Measurements from ENCODE around the gene IGF1R. TPM values are rescaled to one million over a fixed set of nuclear protein-coding genes. Genes with fewer than 3 reads are reported as not detected.

The IGF1R gene
- total RNA-seq, 1 donor from 2014 or later = 29.2 TPM

DNA sequence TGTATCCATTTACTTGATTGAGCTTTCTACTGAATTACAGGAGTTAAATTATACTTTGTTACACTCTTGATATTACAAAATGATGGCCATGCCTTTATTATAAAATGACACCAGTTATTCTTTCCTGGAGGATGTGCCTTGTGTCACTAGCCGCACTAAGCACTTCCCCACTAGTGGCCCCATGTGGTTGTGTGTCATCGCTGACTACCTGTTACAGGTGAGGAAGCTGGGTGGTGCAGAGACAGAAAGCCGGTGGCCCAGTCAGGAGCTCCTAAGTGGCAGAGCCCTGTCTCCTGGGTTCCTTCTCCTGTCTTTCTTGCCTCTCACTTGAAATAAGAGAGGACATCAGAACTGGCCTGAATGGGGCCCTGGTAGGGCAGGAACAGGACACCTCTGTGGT lies 96.8 kb downstream of the IGF1R start:
- DNase-seq (ENCODE audit: low spot score) = no peak

DNA sequence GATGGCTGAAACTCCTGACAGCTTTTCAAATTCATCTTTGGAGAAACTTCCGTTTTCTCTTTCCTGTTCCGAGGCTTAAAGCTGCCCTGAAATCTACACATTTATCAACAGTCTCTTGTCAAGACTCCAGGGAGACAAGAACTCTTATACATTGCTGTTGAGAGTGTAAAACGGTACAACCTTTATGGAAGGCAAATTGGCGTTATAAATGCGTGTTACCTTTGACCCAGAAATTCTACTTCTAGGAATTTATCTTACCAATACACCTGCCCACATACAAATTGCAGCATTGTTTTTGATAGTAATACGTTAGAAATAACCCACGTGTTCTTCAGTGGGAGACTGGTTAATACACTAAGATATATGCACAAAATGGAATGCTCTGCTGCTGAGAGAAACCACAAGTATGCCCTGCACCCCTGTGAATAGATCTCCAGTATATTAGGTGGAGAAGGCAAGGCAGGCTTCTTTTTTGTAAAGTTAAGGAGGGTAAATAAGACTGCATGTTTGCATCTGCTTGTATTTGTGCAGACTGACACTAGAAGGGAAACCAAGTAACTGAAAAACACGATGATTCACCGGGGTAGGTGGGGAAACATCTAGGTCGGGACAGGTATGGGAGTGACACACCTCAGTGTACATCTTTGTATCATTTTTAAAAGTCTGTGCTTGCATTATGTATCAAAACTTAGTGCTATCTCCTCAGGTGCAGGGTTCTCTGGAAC lies 97.5 kb downstream of the IGF1R start:
- DNase-seq (ENCODE audit: low spot score) = no peak

DNA sequence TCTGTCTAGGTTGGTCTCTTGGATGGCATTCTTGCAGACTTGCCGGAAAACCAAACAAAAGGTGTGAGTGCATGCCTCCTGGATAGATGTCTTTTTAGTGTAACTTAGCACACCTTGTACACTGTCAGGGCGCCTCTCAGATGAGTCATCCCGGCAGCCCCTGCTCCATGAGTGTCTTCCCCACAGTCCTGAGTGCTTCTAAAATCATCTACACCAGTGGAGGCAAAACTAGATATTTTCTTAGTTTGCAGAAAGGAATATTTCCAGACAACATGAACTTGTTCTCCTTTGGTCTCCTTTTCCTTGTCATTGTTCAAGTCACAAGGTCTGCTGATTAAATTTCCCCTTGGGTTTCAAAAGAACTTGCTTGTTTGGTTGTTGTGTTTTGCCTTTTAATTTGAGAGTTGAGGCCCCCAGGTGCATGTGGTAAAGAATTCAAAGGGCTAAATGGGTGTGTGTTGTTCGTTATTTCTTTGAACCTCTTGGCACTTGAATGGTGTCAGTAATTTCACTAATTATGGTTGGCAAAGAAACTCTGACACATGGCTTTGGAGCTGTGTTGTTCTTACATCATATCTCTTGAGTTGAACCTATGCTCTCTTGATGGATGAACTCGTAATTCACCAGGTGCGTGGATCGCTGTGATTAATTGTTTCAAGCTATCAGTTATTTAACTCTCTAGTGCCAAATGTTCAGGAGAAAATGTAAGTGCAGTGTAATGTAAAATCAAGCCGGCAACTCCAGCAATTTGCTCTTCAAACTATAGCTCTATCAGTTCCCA lies 98.2 kb downstream of the IGF1R start:
- DNase-seq (ENCODE audit: low spot score) = no peak

DNA sequence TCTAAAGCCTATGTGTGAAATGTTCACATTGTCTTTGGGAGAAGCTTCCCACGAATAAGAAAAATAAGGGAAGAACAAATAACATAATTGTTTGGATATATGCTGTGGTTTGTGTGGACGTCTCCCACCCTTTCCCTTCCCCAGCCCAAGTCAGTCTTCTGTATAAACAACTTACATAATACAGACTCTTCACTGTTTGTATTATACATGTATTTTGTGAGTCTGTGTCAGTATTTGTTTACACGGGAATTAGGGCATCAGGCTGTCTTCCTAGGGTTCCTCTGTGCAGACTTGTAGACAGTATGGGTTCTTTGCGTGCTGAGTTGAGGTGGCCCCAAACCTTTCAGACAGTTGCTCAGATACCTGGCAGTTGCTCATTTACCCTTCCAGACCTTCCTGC lies 103.4 kb downstream of the IGF1R start:
- DNase-seq (ENCODE audit: low spot score) = no peak

DNA sequence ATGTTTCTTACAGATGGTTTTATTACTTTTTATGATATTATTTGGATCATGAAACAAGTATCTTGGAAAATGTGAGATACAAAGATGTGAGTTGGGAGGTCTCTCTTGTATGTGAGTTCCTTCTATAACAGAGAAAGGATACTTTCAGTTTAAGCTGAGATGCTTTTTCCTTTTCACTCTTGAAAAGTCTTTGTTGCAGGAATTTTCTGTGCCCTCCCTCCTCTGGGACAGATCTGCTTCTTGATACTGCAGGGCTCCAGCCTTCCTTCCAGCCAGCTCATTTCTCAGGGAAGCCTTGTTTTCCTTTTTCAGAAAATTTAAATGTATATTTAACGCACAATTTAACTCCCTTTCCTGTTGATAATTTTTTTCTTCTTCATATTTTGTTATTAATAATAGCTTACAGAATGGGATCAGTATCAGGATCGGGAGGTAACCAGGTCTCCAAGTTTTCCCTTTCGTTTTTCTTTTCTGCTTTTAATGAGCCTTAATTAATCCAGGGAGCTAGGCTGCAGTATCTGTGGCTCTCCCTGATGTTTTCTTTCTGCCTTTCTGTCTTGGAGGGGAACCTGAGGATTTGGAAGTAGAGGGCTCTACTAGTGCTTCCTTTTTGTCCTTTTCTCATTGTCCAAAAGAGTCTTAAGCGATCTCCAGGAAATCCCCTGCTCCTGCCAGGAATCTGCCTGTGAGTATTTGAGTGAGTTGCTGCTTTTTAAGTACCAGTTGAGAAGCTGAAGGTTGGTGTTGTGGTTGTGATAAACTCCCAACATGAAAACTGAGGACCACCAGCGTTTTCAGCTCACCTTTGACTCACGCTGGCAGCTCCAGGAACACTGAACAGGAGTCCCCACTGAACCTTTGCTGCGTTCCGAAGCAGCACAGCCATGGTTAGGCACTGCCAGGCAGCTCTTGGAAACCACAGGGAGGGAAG lies 105.7 kb downstream of the IGF1R start:
- DNase-seq (ENCODE audit: low spot score) = no peak

DNA sequence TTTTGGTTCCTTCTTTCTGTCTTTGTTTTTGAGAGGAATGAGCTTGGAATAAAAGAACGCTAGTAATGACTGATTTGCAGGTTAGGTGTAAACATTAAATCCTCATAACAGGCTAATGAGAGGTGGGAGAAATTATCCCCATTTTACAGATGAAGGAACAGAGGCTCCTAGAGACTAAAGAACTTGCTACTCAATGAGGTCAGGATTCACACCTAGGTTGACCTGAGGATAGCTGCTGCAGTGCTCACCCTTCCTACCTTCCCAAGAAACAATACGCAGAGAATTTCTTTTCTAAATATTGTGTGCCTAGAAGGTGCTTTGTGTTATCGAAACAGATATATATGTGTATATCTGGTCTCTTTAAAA lies 106.3 kb downstream of the IGF1R start:
- no peak for DNase-seq (ENCODE audit: low spot score)

DNA sequence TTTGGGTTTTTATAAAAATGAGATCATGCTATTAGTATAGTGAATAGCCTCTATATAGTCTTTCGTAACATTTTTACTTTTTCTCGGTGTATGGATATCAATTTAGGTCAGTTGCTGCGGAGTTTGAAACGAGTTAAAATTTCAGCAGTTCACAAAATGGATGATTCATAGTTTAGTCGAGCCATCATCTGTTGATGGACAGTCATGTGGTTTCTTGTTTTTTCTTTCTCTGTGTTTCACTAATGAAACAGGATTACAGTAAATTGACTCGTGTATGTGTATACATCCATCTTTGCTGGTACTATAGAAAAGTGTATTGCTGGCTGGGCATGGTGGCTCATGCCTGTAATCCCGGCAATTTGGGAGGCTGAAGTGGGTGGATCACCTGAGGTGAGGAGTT lies 106.8 kb downstream of the IGF1R start:
- no peak for DNase-seq (ENCODE audit: low spot score)

DNA sequence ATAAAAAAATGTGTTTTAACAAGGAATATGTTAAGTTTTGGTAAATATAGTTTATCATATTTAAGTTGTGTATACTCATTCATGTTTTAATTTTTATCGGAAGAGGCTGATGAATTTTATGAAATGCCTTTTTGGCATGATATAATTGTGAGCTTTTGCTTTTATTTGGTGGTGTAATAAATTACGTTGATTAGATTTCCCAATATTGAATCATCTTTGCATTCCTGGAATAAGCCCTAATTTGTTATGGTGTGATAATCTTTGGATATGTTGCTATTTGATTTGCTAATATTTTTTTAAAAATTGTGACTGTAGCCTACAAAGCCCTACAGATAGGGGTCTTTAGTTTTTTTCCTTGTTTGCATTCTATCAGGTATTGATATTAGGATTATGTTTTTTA lies 107.4 kb downstream of the IGF1R start:
- no peak for DNase-seq (ENCODE audit: low spot score)

DNA sequence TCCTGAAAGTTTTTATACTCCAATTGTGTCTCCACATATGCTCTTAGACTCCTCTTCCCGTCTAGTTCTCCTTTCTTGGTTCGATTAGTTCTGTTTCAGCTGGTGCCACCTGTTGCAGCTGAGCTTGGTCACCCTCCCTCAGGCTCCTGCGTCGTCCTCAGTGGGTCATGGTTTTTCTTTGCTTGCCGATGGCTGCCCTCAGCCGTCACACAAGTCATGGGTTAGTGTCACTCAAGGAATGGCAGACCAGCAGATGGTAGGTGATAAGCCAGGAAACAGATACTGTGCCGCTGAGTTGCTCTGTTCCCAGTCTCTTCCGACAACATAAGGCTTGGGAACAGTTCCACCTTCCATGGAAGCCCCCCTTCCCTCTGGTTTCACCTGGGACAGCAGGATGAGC lies 109.9 kb downstream of the IGF1R start:
- no peak for DNase-seq (ENCODE audit: low spot score)

DNA sequence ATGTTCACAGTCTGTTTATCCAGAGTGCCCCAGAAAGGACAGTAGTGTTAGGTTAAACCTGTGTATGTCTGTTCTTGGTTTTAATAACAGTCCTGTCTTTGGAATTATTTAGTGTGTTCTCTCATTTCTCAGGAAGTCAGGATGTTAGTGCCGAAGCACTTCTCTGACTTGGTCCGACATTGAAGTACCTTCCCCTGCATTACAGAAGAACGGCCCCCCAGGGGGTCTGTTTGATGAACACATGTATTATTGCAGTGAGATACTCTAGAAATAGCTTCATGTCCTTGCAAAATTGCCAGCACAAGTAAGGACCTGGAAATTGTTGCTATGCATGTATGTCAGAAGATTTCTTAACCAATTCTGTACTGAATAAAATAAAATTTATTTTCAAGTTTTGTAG lies 110.9 kb downstream of the IGF1R start:
- DNase-seq (ENCODE audit: low spot score) = no peak

DNA sequence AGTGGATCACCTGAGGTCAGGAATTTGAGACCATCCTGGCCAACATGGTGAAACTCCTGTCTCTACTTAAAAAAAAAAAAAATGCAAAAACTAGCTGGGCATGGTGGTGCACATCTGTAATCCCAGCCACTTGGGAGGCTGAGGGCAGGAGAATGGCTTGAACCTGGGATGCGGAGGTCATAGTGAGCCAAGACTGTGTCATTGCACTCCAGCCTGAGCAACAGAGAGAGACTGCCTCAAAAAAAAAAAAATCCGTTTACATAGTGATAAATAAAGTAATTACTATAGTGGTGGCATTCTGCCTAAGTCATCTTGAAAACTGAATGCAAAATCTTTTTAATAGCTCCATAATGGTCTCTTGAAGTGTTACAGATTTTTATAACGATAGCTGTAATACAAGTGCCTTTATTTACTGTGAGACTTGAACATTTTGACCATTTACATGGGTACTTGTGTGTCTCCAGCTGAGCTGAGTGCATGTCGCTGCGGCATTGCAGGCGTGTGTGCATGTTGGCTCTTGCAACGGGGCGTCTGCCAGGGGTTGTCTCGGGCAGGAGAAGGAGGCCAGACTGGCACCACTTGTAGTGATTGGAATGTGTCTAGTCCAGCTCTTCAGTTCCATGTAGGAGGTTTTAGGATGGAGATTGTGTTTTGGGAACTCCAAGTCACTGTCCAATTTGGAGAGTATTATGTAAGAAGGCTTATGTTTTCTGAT lies 111.9 kb downstream of the IGF1R start:
- no peak for DNase-seq (ENCODE audit: low spot score)

DNA sequence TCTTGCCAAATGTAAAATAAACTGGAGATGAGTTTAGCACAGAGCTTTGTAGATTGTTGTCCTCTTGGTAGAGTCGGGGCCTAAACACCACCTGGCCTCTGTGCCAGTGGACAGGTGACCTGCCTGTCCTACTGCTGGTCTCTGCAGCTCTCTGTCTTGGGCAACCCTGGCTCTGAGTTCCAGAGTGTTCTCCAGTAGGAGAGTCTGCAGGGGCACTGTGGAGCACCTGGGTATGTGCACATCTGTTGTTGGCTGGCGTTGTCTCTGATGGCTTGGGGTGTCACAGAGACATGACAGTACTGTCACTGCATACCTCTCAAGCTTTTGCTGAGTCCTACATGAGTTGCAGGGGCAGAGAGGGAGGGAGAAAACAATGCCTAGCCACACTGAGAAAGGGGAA lies 112.6 kb downstream of the IGF1R start:
- DNase-seq (ENCODE audit: low spot score) = no peak

DNA sequence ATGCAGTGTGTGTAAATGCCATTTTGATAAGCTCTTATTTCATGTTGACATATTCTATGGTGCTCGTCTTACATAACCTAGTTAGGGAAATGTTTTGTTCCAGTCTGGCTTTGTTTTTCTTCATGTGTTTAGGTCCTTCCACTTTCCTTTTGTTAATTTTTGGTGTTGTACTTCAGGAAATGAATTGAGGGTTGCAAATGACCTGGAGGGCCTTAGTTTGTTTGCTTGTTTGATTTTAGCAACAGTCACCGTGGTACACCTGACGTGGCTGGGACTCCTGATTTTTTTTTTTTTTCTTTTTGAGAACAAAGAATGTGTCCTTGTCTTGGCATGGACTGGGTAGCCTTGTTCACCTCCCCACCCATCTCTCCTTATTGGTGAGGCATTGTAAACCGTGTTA lies 114.8 kb downstream of the IGF1R start:
- DNase-seq (ENCODE audit: low spot score) = no peak

DNA sequence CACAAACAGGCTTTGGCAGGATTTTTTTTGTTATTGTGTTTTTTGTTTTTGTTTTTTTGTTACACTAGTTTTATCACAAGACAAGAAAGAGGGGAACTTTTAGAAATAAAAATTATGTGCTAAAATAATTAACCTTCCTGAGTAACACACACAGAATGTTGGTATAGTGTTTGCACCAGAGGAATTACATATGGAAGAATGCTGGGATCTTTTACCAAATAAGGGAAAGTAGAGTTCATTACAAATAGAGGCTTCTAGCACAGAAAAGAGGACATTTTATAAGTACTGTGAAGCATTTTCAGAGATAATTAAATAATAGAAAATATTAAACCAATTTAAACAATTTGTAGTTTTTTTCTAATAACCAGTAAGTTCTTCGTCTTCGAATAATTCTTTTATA lies 116.0 kb downstream of the IGF1R start:
- no peak for DNase-seq (ENCODE audit: low spot score)

DNA sequence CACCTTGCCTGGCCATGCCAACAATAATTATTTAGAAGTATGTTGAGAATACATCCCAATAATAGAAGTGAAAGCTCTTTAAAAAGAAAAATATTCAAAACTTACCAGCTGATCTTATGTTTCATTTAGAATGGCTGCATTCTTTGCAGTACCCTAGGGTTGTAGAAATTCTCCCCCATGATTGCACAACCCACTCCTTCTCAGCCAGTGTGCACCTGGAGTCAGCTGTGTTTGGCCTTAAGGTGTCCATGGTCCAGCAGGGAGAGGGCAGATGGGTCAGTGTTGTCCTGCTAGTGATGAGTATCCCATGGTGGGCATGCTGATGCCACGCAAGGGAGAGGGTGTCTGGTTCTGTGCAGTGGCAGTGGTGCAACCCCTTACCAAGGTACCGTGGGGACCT lies 117.3 kb downstream of the IGF1R start:
- no peak for DNase-seq (ENCODE audit: low spot score)

DNA sequence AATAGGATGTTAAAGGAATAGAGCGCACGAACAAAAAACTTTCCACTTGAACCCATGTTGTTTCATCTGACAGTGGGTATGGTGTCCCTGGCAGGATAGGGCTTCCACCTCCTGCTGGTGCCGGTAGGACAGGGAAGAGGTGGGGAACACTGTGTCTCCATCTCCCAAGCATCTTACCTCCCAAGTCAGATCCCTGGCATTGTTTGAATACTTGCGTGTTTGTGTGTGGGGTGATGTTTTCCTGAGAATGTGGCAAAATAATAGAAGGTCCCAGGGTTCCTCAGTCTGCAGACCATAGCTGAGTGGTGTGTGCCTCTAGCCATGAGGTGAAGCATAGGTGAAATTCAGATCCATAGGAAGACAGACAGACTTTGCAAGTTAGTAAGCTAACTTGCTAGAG lies 119.4 kb downstream of the IGF1R start:
- no peak for DNase-seq (ENCODE audit: low spot score)

DNA sequence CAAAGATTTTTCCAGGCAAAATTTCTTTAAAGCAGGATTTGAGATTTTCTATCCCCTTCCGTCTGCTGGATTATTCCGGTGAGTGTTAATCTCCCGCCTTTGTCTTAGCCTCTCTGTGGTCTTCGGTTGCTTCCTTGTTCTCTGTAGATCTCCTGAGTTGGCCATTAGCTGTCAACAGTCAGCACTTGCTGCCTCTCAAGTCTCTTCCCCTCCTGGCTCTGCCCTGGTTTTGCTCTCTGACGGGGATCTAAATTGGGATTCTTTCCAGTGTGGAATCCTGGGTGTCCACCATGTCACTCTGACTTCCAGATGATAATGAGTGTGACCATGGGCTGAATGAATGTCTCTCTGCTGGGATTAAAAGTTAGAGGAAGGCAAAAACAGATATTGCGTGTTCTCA lies 121.5 kb downstream of the IGF1R start:
- no peak for DNase-seq (ENCODE audit: low spot score)

DNA sequence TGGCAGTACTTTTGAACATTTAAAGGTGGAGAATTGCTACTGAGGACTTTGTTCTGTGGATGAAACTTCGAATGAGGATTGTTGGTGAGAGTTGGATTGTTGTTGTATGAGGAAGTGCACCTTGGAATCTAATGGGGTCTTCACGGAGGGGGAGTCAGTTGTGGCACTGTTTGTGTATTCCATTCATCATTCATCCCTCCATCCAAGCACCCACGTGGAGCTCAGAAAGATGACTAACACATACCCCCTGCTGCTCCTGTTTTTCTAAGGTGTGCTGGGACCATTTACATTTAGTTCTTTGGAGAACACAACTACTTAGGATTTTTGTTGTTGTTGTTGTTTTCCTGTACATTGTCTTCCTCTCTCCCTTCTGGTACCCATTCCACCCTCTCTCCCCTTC lies 122.6 kb downstream of the IGF1R start:
- DNase-seq (ENCODE audit: low spot score) = no peak

DNA sequence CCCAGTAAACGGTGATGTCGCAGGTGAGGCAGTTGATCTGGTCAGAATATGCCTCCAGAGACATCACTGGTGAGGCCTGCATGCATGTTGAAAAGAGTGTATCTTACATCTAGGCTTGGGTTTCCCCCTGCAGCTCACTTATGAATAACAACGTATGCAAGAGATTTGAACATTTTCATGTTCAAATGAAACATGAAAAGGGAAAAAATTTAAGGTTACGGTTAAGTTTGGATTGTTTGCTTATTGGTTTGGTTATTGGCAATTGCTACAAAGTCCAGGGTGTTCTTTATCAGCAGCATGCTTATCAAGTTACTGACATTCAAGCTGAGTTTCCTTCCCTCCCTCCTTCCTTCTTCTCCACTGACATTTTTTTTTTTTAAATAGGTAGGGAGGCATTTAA lies 123.2 kb downstream of the IGF1R start:
- DNase-seq (ENCODE audit: low spot score) = no peak

DNA sequence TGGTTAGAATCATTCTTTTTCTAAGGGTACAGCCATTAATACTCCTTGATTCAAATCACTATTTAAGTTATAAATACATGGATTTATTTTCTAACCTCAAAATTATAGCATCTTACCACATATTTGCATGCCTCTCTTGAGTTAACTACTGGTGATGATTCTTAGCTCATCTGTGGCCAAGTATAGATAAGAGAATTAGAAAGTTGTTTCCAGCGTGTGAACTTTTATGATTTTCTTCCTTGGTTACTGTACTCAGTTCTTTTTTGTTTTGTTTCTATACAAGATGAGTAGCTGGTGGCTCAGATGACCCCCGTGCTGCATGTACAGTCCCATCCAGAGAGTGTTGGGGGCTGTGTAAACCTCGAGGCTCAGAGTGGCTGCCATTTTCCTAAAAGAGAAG lies 124.6 kb downstream of the IGF1R start:
- DNase-seq (ENCODE audit: low spot score) = no peak

DNA sequence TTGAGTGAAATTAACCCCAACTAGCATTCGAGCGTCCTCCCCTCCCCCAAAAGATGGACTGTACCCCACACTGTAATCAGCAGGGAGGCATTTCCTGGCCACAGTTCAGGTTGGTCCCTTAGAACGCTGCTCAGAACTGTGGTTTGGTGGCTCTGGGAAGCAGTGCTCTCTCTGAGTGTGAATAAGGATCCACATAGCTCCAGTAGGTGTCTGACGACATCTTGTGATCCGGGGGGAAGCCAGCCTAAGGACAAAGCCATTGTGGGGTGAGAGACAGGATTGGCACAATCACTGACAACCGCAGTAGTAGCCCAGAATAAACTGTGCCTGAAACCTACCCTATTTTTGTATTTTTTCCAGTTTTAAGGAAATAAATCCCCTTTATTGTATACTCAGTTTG lies 125.3 kb downstream of the IGF1R start:
- DNase-seq (ENCODE audit: low spot score) = no peak

Measured in mesenteric fat pad (tissue), 1 donor.